Stomach (tissue), 19 donors: ENCODE results near the gene P2RY4. TPM values are rescaled to one million over a fixed set of nuclear protein-coding genes. Genes with fewer than 3 reads are reported as not detected.

Experiments used
- DNase-seq, 2 donors: peaks; one replicate each; pipeline versions ENCODE4 v3.0.0 to v3.0.0-alpha.2; 2013 to 2019
- H3K27ac ChIP-seq, 5 donors: fragments of 200-600 bp in 4 of 5; sonication (generic) in 4 of 5; one replicate each; pipeline ENCODE4 v1.5.1; 2013 to 2019; ENCODE audit warnings: mild to moderate bottlenecking in 1 of 5, moderate library complexity in 1 of 5
- H3K27me3 ChIP-seq, 3 donors: fragments of 200-600 bp; sonication (generic); one replicate each; pipeline ENCODE4 v1.5.1; 2017 to 2019; ENCODE audit warnings: mixed run types in 1 of 3
- H3K36me3 ChIP-seq, 4 donors: fragments of 200-600 bp; sonication (generic); 1 replicate in 3 of 4; 2 replicates in 1 of 4; pipeline ENCODE4 v1.5.1; 2016 to 2019
- H3K4me1 ChIP-seq, 4 donors: fragments of 200-600 bp; sonication (generic); one replicate each; pipeline ENCODE4 v1.5.1; 2016 to 2019
- H3K4me3 ChIP-seq, 4 donors: fragments of 200-600 bp; sonication (generic) in 3 of 4; one replicate each; pipeline ENCODE4 v1.5.1; 2016 to 2019; ENCODE audit warnings: mild to moderate bottlenecking in 1 of 4
- H3K9me3 ChIP-seq, 4 donors: fragments of 200-600 bp; sonication (generic); one replicate each; pipeline ENCODE4 v1.5.1; 2016 to 2019
- CTCF ChIP-seq, 7 experiments: fragments of 450-650 bp in 4 of 7; fragments of 200-600 bp in 3 of 7; sonication (generic) in 3 of 7; IDR thresholded peaks; one replicate each; pipeline ENCODE4 v1.5.1; 2016 to 2019; ENCODE audit warnings: antibody characterized with exemption in 7 of 7, control low read depth in 2 of 7, mild to moderate bottlenecking in 1 of 7
- EP300 ChIP-seq: sonication (generic); formaldehyde crosslinking; IDR thresholded peaks from one replicate; pipeline ENCODE4 v1.6.1; 2017; ENCODE audit warnings: antibody characterized with exemption
- POLR2A ChIP-seq, 4 donors: fragments of 450-650 bp; IDR thresholded peaks; one replicate each; pipeline ENCODE4 v1.6.1; 2016; ENCODE audit warnings: antibody characterized with exemption in 4 of 4, control low read depth in 2 of 4, mild to moderate bottlenecking in 1 of 4, moderate library complexity in 1 of 4
- POLR2AphosphoS5 ChIP-seq, 3 donors: sonication (generic); formaldehyde crosslinking; IDR thresholded peaks; one replicate each; pipeline ENCODE4 v1.6.1; 2016; ENCODE audit warnings: antibody characterized with exemption in 3 of 3
- WGBS, 5 donors: extraction: QIAGEN DNeasy Blood & Tissue Kit in 3 of 5; methylation state at CpG; one replicate each; pipeline versions ENCODE4 v1.1.5 to v1.1.7; 2013 to 2018; 5-methylcytosine and 5-hydroxymethylcytosine counted together
- intact Hi-C: fragments of 100-400 bp; cut with DNase I; formaldehyde crosslinking; loops from one replicate; pipeline ENCODE4 v1.15.1; 2023; ENCODE audit warnings: low total_unique reads
- long read RNA-seq, 10 donors: transcript quantifications; one replicate each; lab custom pipeline, GENCODE V29; 2026
- polyA plus RNA-seq, 3 donors: library from polyadenylated mRNA; stranded (reverse); fragments of 200-250 nt; gene quantifications; one replicate each; pipeline ENCODE4 v1.2.3, GENCODE V29; 2013
- total RNA-seq, 5 donors: library from RNA; depleted of rRNA; stranded (reverse); fragments of >200 nt; gene quantifications; one replicate each; pipeline versions ENCODE4 v1.1.0 to v1.2.3, GENCODE V29; 2014 to 2016
- donor health status: healthy with polysubstance abuse.
- donor health status: Bipolar disorder and iron deficiency.
- donor health status: healthy.

P2RY4 gene
- total RNA-seq (under 1 TPM in 2 of 5 donors, not detected in 3; 0.73 to 0.89 TPM), polyA plus RNA-seq (not detected)
- long read RNA-seq, donor 1, result 0 reads
- long read RNA-seq, donor 2, result 0 reads
- long read RNA-seq, donor 3, result 0 reads
- long read RNA-seq, donor 4, result 0 reads
- long read RNA-seq, donor 5, result 0 reads
- long read RNA-seq, donor 6, partial matches to known transcripts, result 0 of 1 reads
- long read RNA-seq, donor 6, other reads (novel, unspliced or antisense), result 0 of 1 reads
- long read RNA-seq, donor 7, result 0 reads
- long read RNA-seq, donor 8, result 0 reads
- long read RNA-seq, donor 9, result 0 reads
- long read RNA-seq, donor 10, result 0 reads

DNA sequence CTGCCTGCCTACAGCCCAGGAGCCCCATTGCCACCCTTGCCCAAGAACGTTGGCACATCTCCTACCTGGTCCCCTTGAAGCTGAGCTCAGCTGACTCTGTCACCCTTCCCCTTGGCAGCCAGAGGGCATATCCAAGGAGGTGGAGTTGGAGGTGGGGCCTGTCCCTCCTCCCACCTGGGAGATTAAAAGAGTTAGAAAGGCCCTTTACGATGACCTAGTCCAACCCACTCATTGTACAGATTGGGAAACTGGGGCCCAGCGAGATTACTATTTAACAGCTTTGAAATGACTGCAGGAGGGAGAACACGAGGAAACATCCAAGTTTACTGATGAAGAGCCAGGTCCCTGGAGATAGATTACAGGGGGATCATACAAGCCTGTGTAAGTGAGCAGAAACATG lies at the start of gene P2RY4:
TSS of gene P2RY4 (minus strand) at position 101 of the 400 bp plus-strand sequence. CDS start 580 bp downstream, outside the sequence.
- Histone ChIP-seq H3K27me3 (peaks cover 0 to 3% (median 0%) of the 10 kb centered on the region in 3 donors), H3K9me3 (peaks cover 0 to 5% (median 0%) of the 10 kb centered on the region in 4 donors), H3K36me3 (no peaks in the 10 kb centered on the region), H3K27ac (no peak within 1 kb of the TSS), H3K4me1 (no peaks in the 10 kb centered on the region), H3K4me3 (no peak within 1 kb of the TSS)
- TF ChIP-seq CTCF (IDR thresholded peaks at IDR 0.05), result no peak
- TF ChIP-seq EP300, result no peak
- TF ChIP-seq POLR2AphosphoS5 (IDR thresholded peaks at IDR 0.05), result no peak
- no peak for TF ChIP-seq POLR2A (IDR thresholded peaks at IDR 0.05)
- intact Hi-C loops, result no loop called here
- DNase-seq, result no peak
- 50 to 74% (median 63%) methylated on average over 1 to 4 of the region's 4 CpGs for WGBS, 5 donors

GRCh38 chrX:70301716-70302115 lies 41.7 kb upstream of the P2RY4 start:
- no peaks in the 10 kb centered on the region for H3K36me3 ChIP-seq
- H3K9me3 ChIP-seq, result no peaks in the 10 kb centered on the region
- TF ChIP-seq EP300 (no peak), POLR2AphosphoS5 (IDR thresholded peaks at IDR 0.05) (no peak), CTCF (IDR thresholded peaks at IDR 0.05) (no peak), POLR2A (IDR thresholded peaks at IDR 0.05) (no peak)
- H3K27ac ChIP-seq, result no peak overlapping the region
- H3K27me3 ChIP-seq, result no peaks in the 10 kb centered on the region
- no peak for DNase-seq
- H3K4me1 ChIP-seq, result no peaks in the 10 kb centered on the region
- no peak overlapping the region for H3K4me3 ChIP-seq
- intact Hi-C loops, result no loop called here
- WGBS, 5 donors, result 50 to 73% (median 64%) methylated on average over 3 of the region's 3 CpGs

- DNase-seq, result no peak
- 78 to 96% (median 91%) methylated on average over 5 of the region's 5 CpGs for WGBS, 5 donors
- H3K9me3 ChIP-seq, result peaks cover 0 to 6% (median 0%) of the 10 kb centered on the region in 4 donors
- no peak overlapping the region for H3K4me3 ChIP-seq
- intact Hi-C loops, result no loop called here
- TF ChIP-seq CTCF (IDR thresholded peaks at IDR 0.05) (no peak), POLR2A (IDR thresholded peaks at IDR 0.05) (no peak), EP300 (no peak), POLR2AphosphoS5 (IDR thresholded peaks at IDR 0.05) (no peak)
- no peaks in the 10 kb centered on the region for H3K27me3 ChIP-seq
- H3K27ac ChIP-seq, result no peak overlapping the region
- H3K36me3 ChIP-seq, result no peaks in the 10 kb centered on the region
- peaks cover 0 to 12% (median 9%) of the 10 kb centered on the region in 4 donors for H3K4me1 ChIP-seq
Observed at GRCh38 chrX:70293621-70294020, 33.6 kb upstream of the P2RY4 start.

GRCh38 chrX:70292788-70293187 lies 32.8 kb upstream of the P2RY4 start:
- WGBS, 5 donors, result 0 to 2% (median 0%) methylated on average over 1 of the region's 1 CpG
- no peak for DNase-seq
- Histone ChIP-seq H3K27ac (no peak overlapping the region), H3K9me3 (peaks cover 0 to 6% (median 0%) of the 10 kb centered on the region in 4 donors), H3K4me3 (no peak overlapping the region), H3K27me3 (no peaks in the 10 kb centered on the region), H3K36me3 (peaks cover 0 to 4% (median 2%) of the 10 kb centered on the region in 4 donors), H3K4me1 (peaks cover 0 to 12% (median 9%) of the 10 kb centered on the region in 4 donors)
- TF ChIP-seq CTCF (IDR thresholded peaks at IDR 0.05) (no peak), POLR2AphosphoS5 (IDR thresholded peaks at IDR 0.05) (no peak), EP300 (no peak), POLR2A (IDR thresholded peaks at IDR 0.05) (no peak)
- intact Hi-C loops, result no loop called here
